GM19239 (cell line): ENCODE data around the gene PP2D1.
"Not testable (repeated sequence)": the region's sequence is repeated elsewhere in the genome, so short reads cannot be mapped to it uniquely, and the experiment has no call there.

Source experiments
- DNase-seq: peaks from one replicate; pipeline ENCODE4 v3.0.0; 2011; ENCODE audit warnings: low spot score; ENCODE audit not compliant: insufficient read length
- FAIRE-seq: peaks from 2 replicates; lab custom pipeline; 2011; peaks lifted over from hg19 to GRCh38; lab: Jason Lieb, UNC

The PP2D1 gene

GRCh38 chr3:20012164-20012563 is at the start of gene PP2D1:
PP2D1 (minus strand) TSS chr3:20012264; CDS start chr3:20012072, 192 bp downstream.
- no peak for DNase-seq
- FAIRE-seq = no peak

GRCh38 chr3:20060974-20061685 is 49.1 kb upstream of the PP2D1 start:
- DNase-seq = no peak
- FAIRE-seq = peak; percentile 90

- DNase-seq (no peak), FAIRE-seq (no peak)
Observed at GRCh38 chr3:20059929-20060328, 47.9 kb upstream of the PP2D1 start.

- DNase-seq (no peak), FAIRE-seq (no peak)
Observed at GRCh38 chr3:20057612-20058180, 45.6 kb upstream of the PP2D1 start.

- DNase-seq = no peak
- FAIRE-seq = no peak
Observed at GRCh38 chr3:20056725-20057611, 44.9 kb upstream of the PP2D1 start.

- FAIRE-seq (no peak), DNase-seq (no peak)
Observed at GRCh38 chr3:20055842-20056241, 43.8 kb upstream of the PP2D1 start.

GRCh38 chr3:20055020-20055775 is 43.1 kb upstream of the PP2D1 start:
- FAIRE-seq (peak; percentile 65), DNase-seq (no peak)

GRCh38 chr3:20054549-20054987 is 42.5 kb upstream of the PP2D1 start:
- no peak for DNase-seq

GRCh38 chr3:20052851-20053250 is 40.8 kb upstream of the PP2D1 start:
- DNase-seq (no peak), FAIRE-seq (no peak)

More at GRCh38 chr3:20054549-20054987, 42.5 kb upstream of the PP2D1 start:
- FAIRE-seq = peak; percentile 51

GRCh38 chr3:20051123-20051806 is 39.2 kb upstream of the PP2D1 start:
- DNase-seq = no peak
- no peak for FAIRE-seq

- FAIRE-seq (peak; percentile 73), DNase-seq (no peak)
Observed at GRCh38 chr3:20047976-20048883, 36.2 kb upstream of the PP2D1 start.

- DNase-seq (no peak), FAIRE-seq (no peak)
Observed at GRCh38 chr3:20047341-20047779, 35.3 kb upstream of the PP2D1 start.

GRCh38 chr3:20046556-20046955 is 34.5 kb upstream of the PP2D1 start:
- DNase-seq = no peak
- no peak for FAIRE-seq

- FAIRE-seq, DNase-seq: not testable (repeated sequence)
Observed at GRCh38 chr3:20045141-20045540, 33.1 kb upstream of the PP2D1 start.

- FAIRE-seq (no peak), DNase-seq (no peak)
Observed at GRCh38 chr3:20043825-20044224, 31.8 kb upstream of the PP2D1 start.

- DNase-seq (no peak), FAIRE-seq (peak; percentile 68)
Observed at GRCh38 chr3:20043396-20043795, 31.3 kb upstream of the PP2D1 start.

- FAIRE-seq = no peak
- no peak for DNase-seq
Observed at GRCh38 chr3:20042331-20042730, 30.3 kb upstream of the PP2D1 start.

- FAIRE-seq (peak; percentile 28), DNase-seq (no peak)
Observed at GRCh38 chr3:20041197-20041780, 29.2 kb upstream of the PP2D1 start.
